C4-2B (cell line): ENCODE measurements around the gene MTA1.

Experiments
- CTCF ChIP-seq: fragments of 450-650 bp; conservative IDR thresholded peaks from 2 replicates; pipeline ENCODE4 v1.5.1; 2017; ENCODE audit warnings: mild to moderate bottlenecking
- ZFX ChIP-seq: fragments of 450-650 bp; IDR thresholded peaks from 2 replicates; pipeline ENCODE4 v1.6.1; 2017

- no peak for TF ChIP-seq CTCF
- no peak for TF ChIP-seq ZFX
Measured at GRCh38 chr14:105493921-105494605, 74.4 kb downstream of the MTA1 start.
